ENCODE results near the gene LRRIQ1. TPM values are rescaled to one million over a fixed set of nuclear protein-coding genes. Genes with fewer than 3 reads are reported as not detected.

The LRRIQ1 gene
- total RNA-seq, 1 donor from 2014 or later: 25.5 TPM

- H3F3A ChIP-seq (ENCODE audit: low read depth): peaks cover 24% of the 10 kb centered on the region
- H4K20me1 ChIP-seq (ENCODE audit: low read depth): no peaks in the 10 kb centered on the region
- H2AFZ ChIP-seq (replicated peaks): no peak overlapping the region
- no peak overlapping the region for H3K27ac ChIP-seq
- peaks cover 77% of the 10 kb centered on the region for H3K27me3 Mint-ChIP-seq (ENCODE audit: insufficient read depth, low read depth)
- no peak overlapping the region for H3K9ac ChIP-seq
- H3K27me3 ChIP-seq: peaks cover 89% of the 10 kb centered on the region
- H3K36me3 ChIP-seq: no peaks in the 10 kb centered on the region
- no peak overlapping the region for H3K27ac Mint-ChIP-seq
- no peak overlapping the region for H3K4me2 ChIP-seq
- H3K4me1 Mint-ChIP-seq: peaks cover 18% of the 10 kb centered on the region
- DNase-seq (ENCODE audit: low spot score): no peak
- H3K9me3 ChIP-seq (ENCODE audit: low read depth): no peaks in the 10 kb centered on the region
- H3K4me3 ChIP-seq: no peak overlapping the region
- H3K36me3 Mint-ChIP-seq: peaks cover 2% of the 10 kb centered on the region
- H3K4me3 Mint-ChIP-seq: no peak overlapping the region
- TF ChIP-seq EZH2phosphoT487 (IDR thresholded peaks at IDR 0.05) (no peak), EZH2 (IDR thresholded peaks at IDR 0.05) (no peak), CTCF (IDR thresholded peaks at IDR 0.05) (no peak)
- no peaks in the 10 kb centered on the region for H3K79me2 ChIP-seq (ENCODE audit: low read depth)
- peaks cover 14% of the 10 kb centered on the region for H3K4me1 ChIP-seq
- H3K9me3 Mint-ChIP-seq: peaks cover 6% of the 10 kb centered on the region
These were observed 241.0 kb downstream of the LRRIQ1 start for GRCh38 chr12:85277191-85277590.

DNA sequence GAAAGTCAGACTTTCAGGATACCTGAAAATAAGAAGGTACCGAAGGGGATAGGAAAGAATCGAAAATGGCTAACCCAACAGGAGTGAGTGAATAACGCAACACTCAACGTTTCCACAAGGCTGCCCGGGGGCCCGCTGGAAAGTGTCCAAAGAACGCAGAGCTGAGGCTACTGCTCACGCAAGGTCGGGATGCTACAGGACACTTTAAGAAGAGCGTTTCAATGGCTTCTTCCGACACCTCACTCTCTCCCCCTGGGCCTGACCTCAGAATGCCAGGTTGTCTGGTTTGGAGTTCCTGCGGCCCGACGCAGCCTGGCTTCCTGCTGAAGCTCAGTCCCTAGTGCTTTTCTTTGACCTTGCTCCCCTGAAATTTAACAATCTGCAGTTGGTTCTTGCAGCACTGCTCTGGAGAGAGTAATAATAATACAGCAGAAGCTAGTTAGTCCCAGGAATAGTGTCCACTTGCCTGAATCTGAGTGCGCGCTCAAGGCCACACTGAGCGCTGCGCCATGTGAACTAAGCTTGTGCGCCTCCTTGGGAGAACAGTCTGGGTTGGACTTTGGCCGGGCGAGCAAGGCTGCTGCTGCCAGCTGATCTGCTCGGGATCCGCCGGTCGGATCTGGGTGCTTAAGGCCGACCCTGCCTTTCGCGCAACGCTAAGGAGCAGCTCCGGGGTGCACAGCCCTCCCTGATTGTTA lies 241.9 kb downstream of the LRRIQ1 start:
- Mint-ChIP-seq H3K27me3 (ENCODE audit: insufficient read depth, low read depth) (peaks cover 70% of the 10 kb centered on the region), H3K36me3 (peaks cover 2% of the 10 kb centered on the region)
- H3K79me2 ChIP-seq (ENCODE audit: low read depth): no peaks in the 10 kb centered on the region

GRCh38 chr12:85278598-85279448 lies 242.7 kb downstream of the LRRIQ1 start:
- Mint-ChIP-seq H3K36me3 (peaks cover 2% of the 10 kb centered on the region), H3K4me3 (peak overlapping the region; percentile 94), H3K9me3 (peaks cover 6% of the 10 kb centered on the region), H3K27ac (no peak overlapping the region), H3K27me3 (ENCODE audit: insufficient read depth, low read depth) (peaks cover 63% of the 10 kb centered on the region), H3K4me1 (peaks cover 18% of the 10 kb centered on the region)
- Histone ChIP-seq H3K4me2 (peak overlapping the region; percentile 93), H3K9ac (no peak overlapping the region), H4K20me1 (ENCODE audit: low read depth) (no peaks in the 10 kb centered on the region), H3F3A (ENCODE audit: low read depth) (peaks cover 24% of the 10 kb centered on the region), H3K27me3 (peaks cover 77% of the 10 kb centered on the region), H3K36me3 (no peaks in the 10 kb centered on the region), H3K27ac (no peak overlapping the region), H2AFZ (replicated peaks) (peak overlapping the region; percentile 100), H3K4me3 (peak overlapping the region; percentile 71), H3K4me1 (peaks cover 19% of the 10 kb centered on the region), H3K9me3 (ENCODE audit: low read depth) (no peaks in the 10 kb centered on the region), H3K79me2 (ENCODE audit: low read depth) (no peaks in the 10 kb centered on the region)
- peak; percentile 13 for DNase-seq (ENCODE audit: low spot score)
- TF ChIP-seq EZH2 (IDR thresholded peaks at IDR 0.05): peak; percentile 86
- TF ChIP-seq CTCF (IDR thresholded peaks at IDR 0.05): no peak
- TF ChIP-seq EZH2phosphoT487 (IDR thresholded peaks at IDR 0.05): peak; percentile 63

More for the DNA sequence above, 241.9 kb downstream of the LRRIQ1 start:
- Histone ChIP-seq H3K9ac (no peak overlapping the region), H3K36me3 (no peaks in the 10 kb centered on the region), H3K4me3 (no peak overlapping the region), H3F3A (ENCODE audit: low read depth) (peaks cover 24% of the 10 kb centered on the region), H3K27me3 (peaks cover 85% of the 10 kb centered on the region), H3K27ac (no peak overlapping the region), H3K4me1 (peaks cover 19% of the 10 kb centered on the region), H3K4me2 (peak overlapping the region; percentile 93), H3K9me3 (ENCODE audit: low read depth) (no peaks in the 10 kb centered on the region), H4K20me1 (ENCODE audit: low read depth) (no peaks in the 10 kb centered on the region), H2AFZ (replicated peaks) (peak overlapping the region; percentile 100)
- peak; percentile 35 for DNase-seq (ENCODE audit: low spot score)
- Mint-ChIP-seq H3K9me3 (peaks cover 6% of the 10 kb centered on the region), H3K27ac (no peak overlapping the region), H3K4me1 (peaks cover 18% of the 10 kb centered on the region), H3K4me3 (peak overlapping the region; percentile 43)
- TF ChIP-seq EZH2 (IDR thresholded peaks at IDR 0.05): peak; percentile 67
- TF ChIP-seq CTCF (IDR thresholded peaks at IDR 0.05): no peak
